GM12891 (cell line): ENCODE measurements around the gene HNRNPLL.

ENCODE experiments used
- POLR2A ChIP-seq: IDR thresholded peaks from 2 replicates; pipeline ENCODE4 v1.6.1; 2011; ENCODE audit warnings: low read depth, low read length, control low read depth
- POLR2AphosphoS5 ChIP-seq: IDR thresholded peaks from 2 replicates; pipeline ENCODE4 v1.6.1; 2011; ENCODE audit warnings: low read depth, low read length, control low read depth
- POU2F2 ChIP-seq: IDR thresholded peaks from 2 replicates; pipeline ENCODE4 v1.6.1; 2011; ENCODE audit warnings: low read depth, mild to moderate bottlenecking, control low read depth, low read length, moderate library complexity
- SPI1 ChIP-seq: IDR thresholded peaks from 2 replicates; pipeline ENCODE4 v1.6.1; 2011; ENCODE audit warnings: low read depth, low read length, control low read depth
- TAF1 ChIP-seq: IDR thresholded peaks from 2 replicates; pipeline ENCODE4 v1.6.1; 2011; ENCODE audit warnings: low read depth, low read length, control low read depth

- TF ChIP-seq POLR2A (no peak), POLR2AphosphoS5 (no peak), TAF1 (no peak), POU2F2 (no peak), SPI1 (no peak)
These were observed 56.7 kb downstream of the HNRNPLL start for GRCh38 chr2:38546064-38546463.
